ENCODE results near the gene OPN1SW.

Gene OPN1SW

DNA sequence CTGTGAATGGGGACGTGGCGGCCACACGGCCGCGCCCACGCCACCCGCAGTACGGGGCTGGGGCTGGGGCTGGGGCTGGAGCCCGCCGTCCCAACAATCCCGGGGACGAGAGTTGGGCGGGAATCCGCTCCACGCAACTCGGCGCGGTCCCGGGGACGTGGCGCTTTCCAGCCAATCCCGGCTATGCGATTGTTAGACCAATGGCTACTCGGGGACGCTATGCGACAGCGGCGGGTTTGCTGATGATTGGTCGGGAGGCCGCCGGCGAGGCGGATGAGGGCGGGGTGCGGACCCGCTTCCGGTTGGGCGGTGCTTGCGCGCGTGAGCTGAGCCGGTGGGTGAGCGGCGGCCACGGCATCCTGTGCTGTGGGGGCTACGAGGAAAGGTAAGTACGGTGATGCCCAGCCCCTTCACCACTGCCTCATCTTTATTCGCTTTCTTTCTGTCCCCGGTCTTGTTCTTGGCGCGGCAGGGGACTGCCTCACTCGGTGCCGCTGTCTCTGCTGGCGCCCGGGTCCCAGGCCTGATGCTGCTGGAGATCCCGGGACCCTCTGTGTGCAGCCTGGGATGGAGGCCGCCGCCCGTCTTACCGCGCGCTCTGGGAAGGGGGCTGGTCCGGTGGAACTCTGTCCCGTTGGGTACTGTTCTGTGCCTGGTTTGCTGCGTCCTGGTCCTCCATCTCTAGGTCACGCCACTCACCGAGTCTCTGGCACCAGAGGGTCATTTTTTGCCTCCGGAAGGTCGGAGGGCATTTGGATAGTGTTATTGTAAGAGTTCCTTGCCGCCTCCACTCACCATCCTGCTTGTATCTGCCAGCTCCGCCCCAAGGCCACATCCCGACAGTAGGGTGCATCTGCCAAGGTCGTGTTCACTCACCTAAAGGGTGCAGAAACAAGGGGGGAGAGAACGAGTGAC is 36.3 kb downstream of the OPN1SW start, which contains the start of gene CALU:
TSS of gene CALU (plus strand) at position 312 of the 915 bp plus-strand sequence. CDS start 9,225 bp downstream, outside the sequence.
- peaks cover 36% of the 10 kb centered on the region for H3K4me1 Mint-ChIP-seq
- peak; percentile 97 for DNase-seq
- H3K4me3 Mint-ChIP-seq, result peak within 1 kb of the TSS; percentile 96
- CTCF ChIA-PET, result interaction anchor here (1.1 to 1.6 kb wide), 3 partner anchors 15 to 124 kb away, joined by 3 to 4 read pairs (median 3); partner anchors contain the start of gene ATP6V1F
- H3K9me3 Mint-ChIP-seq, result no peaks in the 10 kb centered on the region
- peak within 1 kb of the TSS; percentile 97 for H3K27ac Mint-ChIP-seq
- H3K27me3 Mint-ChIP-seq, result no peaks in the 10 kb centered on the region
- H3K36me3 Mint-ChIP-seq, result peaks cover 11% of the 10 kb centered on the region

DNA sequence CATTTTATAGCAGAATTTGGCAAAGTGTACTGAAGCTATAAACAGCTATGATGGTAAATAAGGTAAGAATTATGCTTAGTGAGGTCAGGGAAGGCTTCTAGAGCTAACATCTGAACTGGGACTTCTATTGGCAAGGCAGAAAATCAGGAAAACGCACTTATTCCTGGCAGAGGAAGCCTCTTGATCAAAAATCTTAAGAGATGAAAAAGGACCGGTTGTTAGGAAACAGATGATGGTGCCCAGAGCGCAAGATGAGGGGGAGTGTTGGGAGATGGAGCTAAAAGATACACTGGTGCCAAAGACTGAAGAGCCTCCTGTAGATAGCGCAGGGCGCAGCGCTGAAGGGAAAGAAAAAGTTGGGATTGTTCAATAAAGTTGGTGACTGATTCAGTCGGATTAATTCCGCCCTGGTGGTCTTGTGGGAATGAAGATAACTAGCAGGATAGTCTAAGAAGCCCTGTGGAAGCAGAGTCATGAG is 37.0 kb downstream of the OPN1SW start:
- peaks cover 32% of the 10 kb centered on the region for H3K4me1 Mint-ChIP-seq
- H3K27ac Mint-ChIP-seq, result peak overlapping the region; percentile 97
- no peaks in the 10 kb centered on the region for H3K9me3 Mint-ChIP-seq
- no peak for DNase-seq
- H3K36me3 Mint-ChIP-seq, result peaks cover 6% of the 10 kb centered on the region
- no peaks in the 10 kb centered on the region for H3K27me3 Mint-ChIP-seq
- peak overlapping the region; percentile 96 for H3K4me3 Mint-ChIP-seq
- CTCF ChIA-PET, result interaction anchor here (0.6 to 1.6 kb wide), 4 partner anchors 13 to 125 kb away, joined by 3 to 4 read pairs (median 3); partner anchors contain the start of gene ATP6V1F

DNA sequence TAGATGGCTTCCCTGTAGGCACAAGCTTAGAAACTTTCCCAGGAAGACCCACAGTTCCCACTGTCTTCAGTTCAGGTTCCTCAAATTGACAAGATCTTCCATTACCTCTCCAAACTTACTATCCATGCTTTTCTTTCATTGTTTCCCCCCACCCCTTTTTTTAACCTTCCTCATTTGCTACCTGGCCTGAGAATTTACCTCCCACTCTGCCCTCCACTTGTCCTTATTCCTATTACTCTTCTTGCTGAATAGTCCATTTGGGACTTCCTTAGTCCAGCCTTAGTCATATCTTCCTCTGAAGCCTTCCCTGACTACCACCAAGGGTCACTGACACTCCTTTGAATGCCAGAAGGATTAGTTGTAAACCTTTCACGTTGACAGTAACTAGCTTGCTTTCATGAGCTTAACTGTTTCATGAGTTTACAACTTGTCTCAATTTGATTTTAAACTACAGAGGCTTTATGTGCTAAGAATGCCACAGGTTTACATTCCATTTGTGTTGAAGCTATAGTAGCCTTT is 37.7 kb downstream of the OPN1SW start:
- H3K36me3 Mint-ChIP-seq, result peaks cover 4% of the 10 kb centered on the region
- H3K27me3 Mint-ChIP-seq, result no peaks in the 10 kb centered on the region
- no peak for DNase-seq
- CTCF ChIA-PET, result interaction anchor here (0.6 to 1.6 kb wide), 3 partner anchors 13 to 105 kb away, joined by 3 read pairs; no protein-coding TSS in a partner anchor
- H3K9me3 Mint-ChIP-seq, result no peaks in the 10 kb centered on the region
- H3K27ac Mint-ChIP-seq, result no peak overlapping the region
- H3K4me3 Mint-ChIP-seq, result no peak overlapping the region
- peaks cover 31% of the 10 kb centered on the region for H3K4me1 Mint-ChIP-seq

DNA sequence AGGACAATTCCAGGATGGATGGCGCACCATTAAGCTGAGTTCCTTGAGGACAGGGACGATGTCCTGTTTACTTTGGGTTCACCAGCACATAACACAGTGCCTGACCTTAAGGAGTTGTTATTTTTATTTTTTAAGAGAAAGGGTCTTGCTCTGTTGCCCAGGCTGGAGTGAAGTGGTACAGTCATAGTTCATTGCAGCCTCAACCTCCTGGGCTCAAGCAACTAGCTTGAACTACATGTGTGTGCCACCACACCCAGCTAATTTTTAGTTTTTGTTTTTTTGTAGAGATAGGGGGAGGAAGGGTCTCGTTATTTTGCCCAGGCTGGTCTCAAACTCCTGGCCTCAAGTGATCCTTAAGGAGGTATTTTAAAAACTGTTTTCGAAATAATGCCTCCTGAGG is 38.2 kb downstream of the OPN1SW start:
- CTCF ChIA-PET, result interaction anchor here (1.1 kb wide), 1 partner anchor 12 kb away, joined by 3 read pairs; no protein-coding TSS in a partner anchor
- Mint-ChIP-seq H3K36me3 (peaks cover 4% of the 10 kb centered on the region), H3K4me1 (peaks cover 30% of the 10 kb centered on the region), H3K27ac (no peak overlapping the region), H3K4me3 (no peak overlapping the region), H3K9me3 (no peaks in the 10 kb centered on the region), H3K27me3 (no peaks in the 10 kb centered on the region)
- DNase-seq, result no peak

DNA sequence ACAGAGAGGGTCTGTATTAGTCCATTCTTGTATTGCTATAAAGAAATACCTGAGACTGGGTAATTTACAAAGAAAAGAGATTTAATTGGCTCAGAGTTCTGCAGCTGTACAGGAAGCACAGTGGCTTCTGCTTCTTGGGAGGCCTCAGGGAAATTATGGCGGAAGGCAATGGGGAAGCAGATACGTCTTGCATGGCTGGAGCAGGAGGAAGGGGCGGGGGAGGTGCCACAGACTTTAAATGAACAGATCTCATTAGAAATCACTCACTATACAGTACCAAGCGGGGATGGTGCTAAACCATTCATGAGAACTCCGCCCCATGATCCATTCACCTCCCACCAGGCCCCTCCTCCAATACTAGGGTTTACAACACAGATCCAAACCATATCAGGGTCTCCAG is 40.2 kb downstream of the OPN1SW start:
- H3K4me1 Mint-ChIP-seq, result peaks cover 13% of the 10 kb centered on the region
- CTCF ChIA-PET, result no interaction called here
- H3K9me3 Mint-ChIP-seq, result no peaks in the 10 kb centered on the region

DNA sequence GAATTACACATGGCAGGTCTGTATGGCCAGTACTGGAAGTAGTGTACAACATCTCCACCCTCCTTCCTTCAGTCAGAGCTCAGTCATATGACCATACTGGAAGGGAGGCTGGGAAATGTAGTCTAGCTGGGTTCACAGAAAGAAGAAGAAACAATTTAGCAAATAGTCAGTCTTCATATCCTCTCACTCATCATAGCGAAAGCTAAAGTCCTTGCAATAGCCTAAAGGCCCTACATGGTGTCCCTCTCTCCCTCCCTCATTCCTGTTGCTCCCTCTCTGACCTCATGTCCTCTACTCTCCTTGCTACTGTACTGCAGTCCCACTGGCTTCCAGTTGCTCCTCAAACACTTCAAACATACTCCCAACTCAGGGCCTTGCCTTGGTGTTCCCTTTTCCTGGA is 40.7 kb downstream of the OPN1SW start:
- H3K27ac Mint-ChIP-seq, result no peak overlapping the region
- H3K36me3 Mint-ChIP-seq, result peaks cover 4% of the 10 kb centered on the region
- peaks cover 5% of the 10 kb centered on the region for H3K27me3 Mint-ChIP-seq
- no peaks in the 10 kb centered on the region for H3K9me3 Mint-ChIP-seq
- CTCF ChIA-PET, result no interaction called here
- no peak for DNase-seq
- no peak overlapping the region for H3K4me3 Mint-ChIP-seq
- H3K4me1 Mint-ChIP-seq, result peaks cover 9% of the 10 kb centered on the region

More for the DNA sequence above, 40.2 kb downstream of the OPN1SW start:
- DNase-seq, result no peak
- Mint-ChIP-seq H3K36me3 (peaks cover 4% of the 10 kb centered on the region), H3K27me3 (peaks cover 5% of the 10 kb centered on the region), H3K27ac (no peak overlapping the region), H3K4me3 (no peak overlapping the region)

DNA sequence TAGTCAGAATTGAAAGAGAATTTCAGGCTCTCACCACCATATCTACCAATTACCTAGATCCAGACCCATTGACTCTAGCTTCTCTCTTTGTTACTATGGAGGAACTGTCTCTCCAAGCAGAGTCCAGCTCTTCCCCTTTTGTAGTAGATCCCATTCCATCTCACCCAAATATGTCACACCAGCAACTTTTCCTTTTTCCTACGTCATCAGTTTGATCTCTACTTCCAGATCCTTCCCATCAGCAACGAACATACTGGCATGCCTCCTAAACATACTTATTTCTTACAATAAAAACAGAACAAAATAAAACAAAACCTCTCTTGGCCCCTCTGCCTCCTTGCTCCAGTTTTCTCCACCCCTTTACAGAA is 42.3 kb downstream of the OPN1SW start:
- peaks cover under 1% of the 10 kb centered on the region for H3K4me1 Mint-ChIP-seq
- H3K27me3 Mint-ChIP-seq, result peaks cover 5% of the 10 kb centered on the region
- no peaks in the 10 kb centered on the region for H3K9me3 Mint-ChIP-seq
- CTCF ChIA-PET, result interaction anchor here (1.0 kb wide), 1 partner anchor 24 kb away, joined by 4 read pairs; no protein-coding TSS in a partner anchor
- H3K4me3 Mint-ChIP-seq, result no peak overlapping the region
- no peak overlapping the region for H3K27ac Mint-ChIP-seq
- no peak for DNase-seq
- no peaks in the 10 kb centered on the region for H3K36me3 Mint-ChIP-seq

DNA sequence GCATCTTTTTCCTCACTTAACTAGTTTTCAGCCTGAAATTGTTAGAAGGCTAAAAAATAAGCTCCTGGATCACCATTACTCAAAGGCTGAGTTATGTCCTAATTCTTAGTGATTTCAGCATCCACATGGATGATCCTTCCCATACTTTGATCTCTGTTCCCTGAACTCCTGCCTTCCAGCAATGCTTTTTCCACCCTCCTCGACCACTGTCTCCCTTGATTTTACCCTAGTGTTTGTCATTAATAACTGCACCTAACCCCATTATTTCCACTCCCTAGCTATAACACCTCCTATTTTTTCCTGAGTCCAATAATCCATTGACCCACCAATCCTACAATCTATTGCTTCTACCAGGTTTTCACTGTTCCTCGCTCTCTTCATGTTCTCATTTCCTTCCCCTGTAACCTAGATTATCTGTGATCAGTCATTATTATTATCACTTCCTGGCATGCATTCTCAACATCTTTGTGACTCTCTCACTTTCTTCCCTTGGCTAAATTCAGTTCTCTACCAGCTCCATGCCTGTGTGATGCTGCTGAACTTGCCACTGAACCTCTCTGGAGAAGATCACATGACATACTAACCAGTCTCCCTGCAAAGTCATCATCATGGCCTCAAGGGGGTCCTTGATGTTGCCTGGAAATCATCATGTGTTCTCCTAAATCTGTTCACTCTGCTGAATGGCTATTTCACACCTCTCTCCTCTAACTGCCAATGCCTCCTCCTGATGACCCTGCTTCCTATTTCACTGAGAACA is 42.9 kb downstream of the OPN1SW start:
- Mint-ChIP-seq H3K27me3 (peaks cover 5% of the 10 kb centered on the region), H3K9me3 (no peaks in the 10 kb centered on the region), H3K36me3 (no peaks in the 10 kb centered on the region), H3K27ac (no peak overlapping the region), H3K4me3 (no peak overlapping the region), H3K4me1 (no peaks in the 10 kb centered on the region)
- no peak for DNase-seq
- CTCF ChIA-PET, result interaction anchor here (1.0 to 1.1 kb wide), 2 partner anchors 24 to 151 kb away, joined by 4 read pairs; no protein-coding TSS in a partner anchor

DNA sequence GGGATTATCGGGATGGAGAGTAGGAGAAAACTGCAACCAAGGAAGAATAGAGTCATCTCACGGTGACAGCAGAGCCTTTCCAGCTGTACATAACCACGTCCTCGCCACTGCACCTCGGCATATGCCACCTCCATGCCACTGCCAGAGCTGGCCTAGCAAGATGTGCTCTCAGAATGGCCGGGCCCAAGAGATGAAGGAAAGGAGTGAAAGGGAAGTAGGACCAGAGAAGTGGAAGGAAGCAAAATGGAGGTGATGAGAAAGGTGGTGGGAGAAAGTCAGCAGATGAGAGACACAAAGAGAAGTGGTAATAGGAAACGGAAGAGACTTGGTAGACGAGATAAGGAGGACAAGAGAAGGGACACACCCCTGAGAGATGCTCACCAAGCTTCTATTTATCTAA is 44.4 kb downstream of the OPN1SW start:
- Mint-ChIP-seq H3K27ac (no peak overlapping the region), H3K27me3 (peaks cover 12% of the 10 kb centered on the region), H3K9me3 (no peaks in the 10 kb centered on the region), H3K4me3 (no peak overlapping the region), H3K36me3 (no peaks in the 10 kb centered on the region), H3K4me1 (no peaks in the 10 kb centered on the region)
- no peak for DNase-seq
- CTCF ChIA-PET, result no interaction called here

DNA sequence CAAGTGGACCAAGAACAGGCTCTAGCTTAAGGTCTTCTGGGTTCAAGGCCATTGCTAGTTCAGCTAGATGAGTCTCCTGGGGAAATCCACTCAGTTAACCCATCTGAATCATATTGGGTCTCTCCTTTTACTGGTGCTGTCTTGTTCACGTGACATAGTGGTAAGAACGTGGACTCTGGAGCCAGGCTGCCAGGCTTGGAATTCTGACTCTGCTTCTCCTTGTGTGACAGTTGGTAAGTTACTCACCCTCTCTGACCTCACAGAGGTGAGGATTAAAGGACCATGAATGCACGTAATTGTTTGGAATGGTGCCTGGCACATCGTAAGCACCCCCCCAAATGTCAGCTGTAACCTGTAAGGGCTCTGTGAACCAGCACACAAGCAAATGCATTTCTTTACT is 46.1 kb downstream of the OPN1SW start:
- H3K27ac Mint-ChIP-seq, result no peak overlapping the region
- H3K4me1 Mint-ChIP-seq, result no peaks in the 10 kb centered on the region
- H3K36me3 Mint-ChIP-seq, result no peaks in the 10 kb centered on the region
- CTCF ChIA-PET, result no interaction called here
- H3K4me3 Mint-ChIP-seq, result no peak overlapping the region
- no peaks in the 10 kb centered on the region for H3K9me3 Mint-ChIP-seq
- peaks cover 20% of the 10 kb centered on the region for H3K27me3 Mint-ChIP-seq
- no peak for DNase-seq

DNA sequence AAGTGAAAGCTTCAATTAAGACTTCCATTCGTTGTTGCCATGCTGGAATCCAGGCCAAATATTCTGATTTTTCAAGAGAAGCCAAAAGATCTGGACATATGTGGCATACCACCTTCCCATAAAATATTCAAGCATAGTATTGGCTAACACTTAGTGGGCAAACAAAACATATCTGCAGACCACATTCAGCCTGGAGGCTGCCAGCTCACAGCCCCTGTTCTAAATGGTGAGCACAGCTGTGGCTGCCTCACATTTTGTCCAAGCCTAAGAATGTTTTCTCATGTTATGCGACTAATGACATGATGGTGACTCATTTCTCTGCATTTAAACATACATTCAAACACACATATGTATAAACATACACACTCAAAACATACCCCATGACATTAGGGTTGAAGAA is 47.0 kb downstream of the OPN1SW start:
- Mint-ChIP-seq H3K27ac (no peak overlapping the region), H3K9me3 (no peaks in the 10 kb centered on the region), H3K4me1 (no peaks in the 10 kb centered on the region), H3K36me3 (no peaks in the 10 kb centered on the region), H3K4me3 (no peak overlapping the region), H3K27me3 (peaks cover 21% of the 10 kb centered on the region)
- no peak for DNase-seq
- CTCF ChIA-PET, result no interaction called here

DNA sequence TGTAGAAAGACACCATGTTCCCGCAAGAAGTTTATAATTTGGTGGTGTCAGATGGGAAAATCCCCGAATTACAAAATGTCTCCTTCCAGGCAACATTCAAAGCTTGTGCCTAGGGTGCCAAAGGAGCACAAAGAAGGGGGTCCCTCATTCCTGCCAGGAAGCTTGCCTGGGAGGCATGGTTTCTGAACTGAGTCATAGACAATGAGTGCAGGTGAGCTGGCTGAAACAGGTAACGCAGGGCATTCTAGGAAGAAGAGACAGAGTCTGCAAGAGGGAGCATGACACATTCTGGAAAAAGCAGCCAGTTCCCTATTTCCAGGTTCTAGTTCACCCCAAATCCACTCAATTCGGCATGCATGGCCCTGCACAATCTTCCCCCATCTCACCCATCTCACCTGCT is 48.4 kb downstream of the OPN1SW start:
- Mint-ChIP-seq H3K4me3 (no peak overlapping the region), H3K4me1 (no peaks in the 10 kb centered on the region), H3K27ac (no peak overlapping the region), H3K36me3 (no peaks in the 10 kb centered on the region), H3K9me3 (no peaks in the 10 kb centered on the region), H3K27me3 (peaks cover 23% of the 10 kb centered on the region)
- no peak for DNase-seq
- CTCF ChIA-PET, result no interaction called here

DNA sequence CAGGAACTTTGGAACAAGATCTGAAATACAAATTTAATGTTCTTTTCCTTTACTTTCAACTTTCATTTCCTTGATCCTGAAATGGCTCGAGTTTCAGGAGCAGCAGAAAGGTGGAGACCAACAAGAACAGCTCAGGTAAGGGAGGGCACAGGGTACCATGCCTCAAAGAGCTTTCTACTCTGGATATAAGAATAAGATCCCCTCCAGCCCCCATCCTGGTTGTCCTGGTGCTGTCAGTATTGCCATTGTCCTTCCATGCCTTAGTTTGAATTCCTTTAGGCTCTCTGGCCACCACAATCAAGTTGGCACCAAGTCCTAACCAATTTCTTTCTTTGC is 48.9 kb downstream of the OPN1SW start:
- no peaks in the 10 kb centered on the region for H3K9me3 Mint-ChIP-seq
- no peaks in the 10 kb centered on the region for H3K4me1 Mint-ChIP-seq
- CTCF ChIA-PET, result interaction anchor here (0.6 to 0.7 kb wide), 2 partner anchors 15 to 545 kb away, joined by 3 read pairs; no protein-coding TSS in a partner anchor
- no peaks in the 10 kb centered on the region for H3K36me3 Mint-ChIP-seq
- H3K27me3 Mint-ChIP-seq, result peaks cover 23% of the 10 kb centered on the region
- H3K27ac Mint-ChIP-seq, result no peak overlapping the region
- no peak for DNase-seq
- no peak overlapping the region for H3K4me3 Mint-ChIP-seq
